ENCODE data around the gene OR13C9.
"Not testable (repeated sequence)": the region's sequence is repeated elsewhere in the genome, so short reads cannot be mapped to it uniquely, and the experiment has no call there.

The OR13C9 gene

GRCh38 chr9:104618104-104618503 lies at the start of gene OR13C9:
Gene OR13C9 (minus strand): TSS chr9:104618204. CDS start chr9:104618204, 0 bp downstream.
- no peak for DNase-seq (ENCODE audit: low spot score)

- DNase-seq (ENCODE audit: low spot score) = no peak
These were observed 40.6 kb upstream of the OR13C9 start for GRCh38 chr9:104658496-104659195.

GRCh38 chr9:104635456-104635855 lies 17.5 kb upstream of the OR13C9 start:
- DNase-seq (ENCODE audit: low spot score) = no peak

- no peak for DNase-seq (ENCODE audit: low spot score)
These were observed 16.0 kb upstream of the OR13C9 start for GRCh38 chr9:104633976-104634520.

GRCh38 chr9:104625964-104626363 lies 8.0 kb upstream of the OR13C9 start:
- not testable (repeated sequence) for DNase-seq (ENCODE audit: low spot score)

- no peak for DNase-seq (ENCODE audit: low spot score)
These were observed 586 bp downstream of the OR13C9 start for GRCh38 chr9:104617418-104617817.

GRCh38 chr9:104611213-104611612 lies 6.8 kb downstream of the OR13C9 start:
- DNase-seq (ENCODE audit: low spot score) = no peak

- no peak for DNase-seq (ENCODE audit: low spot score)
These were observed 9.7 kb downstream of the OR13C9 start for GRCh38 chr9:104608336-104608735.

GRCh38 chr9:104606152-104606551 lies 11.9 kb downstream of the OR13C9 start:
- DNase-seq (ENCODE audit: low spot score) = no peak

- not testable (repeated sequence) for DNase-seq (ENCODE audit: low spot score)
These were observed 12.5 kb downstream of the OR13C9 start, which contains the start of gene OR13C2 for GRCh38 chr9:104605527-104605926. Gene OR13C2 (minus strand): TSS chr9:104605627. CDS start chr9:104605627, 0 bp downstream.

GRCh38 chr9:104604801-104605200 lies 13.2 kb downstream of the OR13C9 start:
- no peak for DNase-seq (ENCODE audit: low spot score)

GRCh38 chr9:104599313-104599712 lies 18.7 kb downstream of the OR13C9 start, which contains the start of gene OR13C5:
Gene OR13C5 (minus strand): TSS chr9:104599413. CDS start chr9:104599413, 0 bp downstream.
- not testable (repeated sequence) for DNase-seq (ENCODE audit: low spot score)

GRCh38 chr9:104598749-104599148 lies 19.3 kb downstream of the OR13C9 start:
- DNase-seq (ENCODE audit: low spot score) = not testable (repeated sequence)

- no peak for DNase-seq (ENCODE audit: low spot score)
These were observed 28.4 kb downstream of the OR13C9 start for GRCh38 chr9:104589626-104590025.

GRCh38 chr9:104586496-104587180 lies 31.4 kb downstream of the OR13C9 start:
- no peak for DNase-seq (ENCODE audit: low spot score)

GRCh38 chr9:104580562-104580961 lies 37.4 kb downstream of the OR13C9 start:
- DNase-seq (ENCODE audit: low spot score) = no peak

GRCh38 chr9:104577263-104577662 lies 40.7 kb downstream of the OR13C9 start:
- DNase-seq (ENCODE audit: low spot score) = no peak

GRCh38 chr9:104575456-104575855 lies 42.5 kb downstream of the OR13C9 start:
- DNase-seq (ENCODE audit: low spot score) = no peak

GRCh38 chr9:104572612-104573011 lies 45.4 kb downstream of the OR13C9 start:
- DNase-seq (ENCODE audit: low spot score) = no peak

- no peak for DNase-seq (ENCODE audit: low spot score)
These were observed 49.1 kb downstream of the OR13C9 start, which contains the start of gene OR13C8 for GRCh38 chr9:104568868-104569267. Gene OR13C8 (plus strand): TSS chr9:104569168. CDS start chr9:104569168, 0 bp downstream.

Measured in HuH-7.5 (cell line).